Kidney (tissue), 14 donors: ENCODE measurements around the gene PIGS. TPM values are rescaled to one million over a fixed set of nuclear protein-coding genes. Genes with fewer than 3 reads are reported as not detected.
A peak's percentile ranks its signal among the peaks of the same experiment; 100 is the strongest.

Experiments used
- DNase-seq, 5 donors: peaks; one replicate each; pipeline ENCODE4 v3.0.0-alpha.2; 2013 to 2020
- FAIRE-seq: peaks from 2 replicates; lab custom pipeline; 2012; peaks lifted over from hg19 to GRCh38; lab: Jason Lieb, UNC
- H3K27ac ChIP-seq, 2 donors: one replicate each; pipeline ENCODE4 v1.7.0; 2013; ENCODE audit warnings: low read depth in 2 of 2, low read length in 2 of 2, inconsistent platforms in 1 of 2
- H3K27me3 ChIP-seq: one replicate; pipeline ENCODE4 v1.7.1; 2013; ENCODE audit warnings: low read length, inconsistent platforms; ENCODE audit not compliant: control insufficient read depth, insufficient read depth
- H3K36me3 ChIP-seq, 3 donors: one replicate each; pipeline versions ENCODE4 v1.7.0 to v1.7.1; 2013; ENCODE audit warnings: low read length in 3 of 3, control low read depth in 1 of 3, inconsistent platforms in 1 of 3; ENCODE audit not compliant: insufficient read depth in 3 of 3, control insufficient read depth in 2 of 3
- H3K4me1 ChIP-seq, 3 donors: one replicate each; pipeline versions ENCODE4 v1.7.0 to v1.7.1; 2013; ENCODE audit warnings: low read length in 3 of 3, inconsistent platforms in 1 of 3, low read depth in 1 of 3; ENCODE audit not compliant: control insufficient read depth in 2 of 3, insufficient read depth in 2 of 3
- H3K4me3 ChIP-seq, 3 donors: one replicate each; pipeline versions ENCODE4 v1.7.0 to v1.8.1; 2013; ENCODE audit warnings: low read length in 3 of 3, control low read depth in 1 of 3, inconsistent platforms in 1 of 3
- H3K9ac ChIP-seq, 3 donors: one replicate each; pipeline versions ENCODE4 v1.7.0 to v1.7.1; 2013; ENCODE audit warnings: low read length in 3 of 3, control low read depth in 1 of 3, inconsistent platforms in 1 of 3
- H3K9me3 ChIP-seq, 3 donors: one replicate each; pipeline versions ENCODE4 v1.7.0 to v1.7.1; 2013; ENCODE audit warnings: low read length in 3 of 3, control low read depth in 1 of 3, inconsistent platforms in 1 of 3; ENCODE audit not compliant: control insufficient read depth in 2 of 3, insufficient read depth in 1 of 3
- CTCF ChIP-seq: IDR thresholded peaks from 3 replicates; pipeline ENCODE4 v1.5.1; 2012; ENCODE audit warnings: mild to moderate bottlenecking, moderate library complexity, borderline replicate concordance; ENCODE audit not compliant: insufficient read depth; ENCODE audit errors: extremely low read depth
- intact Hi-C: fragments of 100-400 bp; cut with DNase I; formaldehyde crosslinking; loops from one replicate; pipeline ENCODE4 v1.11.1; 2022
- polyA plus RNA-seq: library from polyadenylated mRNA; stranded (reverse); fragments of 350-450 nt; fragmentation: Illumina TruSeq; extraction: RNeasy Lipid Tissue Mini Kit (QIAGEN cat#74804); gene quantifications from one replicate; pipeline ENCODE4 v1.2.3, GENCODE V29; 2014; ENCODE audit warnings: low read depth, low replicate concordance; ENCODE audit not compliant: insufficient read depth
- total RNA-seq: library from RNA; stranded (reverse); fragmentation: NEBNext Ultra II Directional; extraction: Animal tissue kit (Norgen Biotek cat#: 25700); gene quantifications from one replicate; pipeline ENCODE4 v1.2.1, GENCODE V29; 2021
- donor health status: control.
- donor health status: control.
- donor health status: control.
- donor health status: control.
- donor health status: control.
- donor health status: DM: yes; HTN: yes; CAD: no.
- donor health status: Normal renal cell carcinoma (clear cell type).

Gene PIGS
- total and polyA plus RNA-seq, 2 donors from 2014 or later, result 60.6 to 75.0 TPM

DNA sequence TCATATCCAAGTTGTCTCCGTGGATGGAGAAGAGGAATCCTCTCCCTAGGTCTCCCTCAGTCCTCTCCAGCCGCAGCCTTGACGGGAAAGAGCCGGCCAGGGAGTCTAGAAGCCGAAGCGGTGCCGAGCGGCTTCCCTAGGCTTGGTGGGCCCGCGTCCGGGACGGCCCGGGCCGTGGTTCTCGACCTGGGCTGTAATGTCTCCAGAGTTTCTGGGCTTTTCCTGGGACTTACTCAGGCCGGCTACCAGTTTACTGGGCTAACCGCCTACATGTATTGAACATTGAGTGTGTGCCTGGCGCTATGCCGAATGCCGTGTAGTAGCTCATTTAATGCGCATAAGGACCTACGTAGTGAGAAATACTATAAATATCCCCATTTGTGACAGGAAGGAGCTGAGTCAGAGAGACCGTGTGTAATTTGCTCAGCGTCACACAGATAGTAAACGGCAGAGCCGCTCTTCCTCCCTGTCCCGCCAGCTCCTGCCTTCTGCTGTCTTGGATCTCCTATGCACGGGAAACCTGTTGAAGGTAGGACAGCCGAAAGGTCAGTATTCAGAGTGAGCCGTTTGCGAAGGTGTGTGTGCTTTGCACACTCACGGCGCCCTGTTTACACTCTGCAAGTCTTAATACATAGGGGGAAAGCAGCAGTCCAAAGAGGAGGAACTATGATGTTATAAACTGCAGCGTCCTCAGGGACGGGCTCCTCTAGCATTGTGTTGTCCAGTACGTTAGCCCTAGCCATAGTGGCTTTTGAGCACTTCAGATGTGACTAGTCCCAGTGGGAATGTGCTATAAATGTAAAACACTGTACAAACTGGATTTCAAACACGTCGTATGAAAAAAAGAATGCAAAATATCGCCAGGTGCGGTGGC, 28.2 kb upstream of the PIGS start:
- H3K27ac ChIP-seq, result peak overlapping the region; percentile 91 to 96
- H3K36me3 ChIP-seq, result no peaks in the 10 kb centered on the region
- FAIRE-seq (no peak), DNase-seq (peak in 2 of 5 donors; percentile 49 to 69)
- no peaks in the 10 kb centered on the region for H3K9me3 ChIP-seq
- peak overlapping the region; percentile 81 to 94 (median 86) for H3K9ac ChIP-seq
- no peak for TF ChIP-seq CTCF
- H3K27me3 ChIP-seq, result no peaks in the 10 kb centered on the region
- H3K4me1 ChIP-seq, result peaks cover 0 to 12% (median 10%) of the 10 kb centered on the region in 3 donors
- peak overlapping the region; percentile 78 to 90 (median 81) for H3K4me3 ChIP-seq
- intact Hi-C loops, result no loop called here

DNA sequence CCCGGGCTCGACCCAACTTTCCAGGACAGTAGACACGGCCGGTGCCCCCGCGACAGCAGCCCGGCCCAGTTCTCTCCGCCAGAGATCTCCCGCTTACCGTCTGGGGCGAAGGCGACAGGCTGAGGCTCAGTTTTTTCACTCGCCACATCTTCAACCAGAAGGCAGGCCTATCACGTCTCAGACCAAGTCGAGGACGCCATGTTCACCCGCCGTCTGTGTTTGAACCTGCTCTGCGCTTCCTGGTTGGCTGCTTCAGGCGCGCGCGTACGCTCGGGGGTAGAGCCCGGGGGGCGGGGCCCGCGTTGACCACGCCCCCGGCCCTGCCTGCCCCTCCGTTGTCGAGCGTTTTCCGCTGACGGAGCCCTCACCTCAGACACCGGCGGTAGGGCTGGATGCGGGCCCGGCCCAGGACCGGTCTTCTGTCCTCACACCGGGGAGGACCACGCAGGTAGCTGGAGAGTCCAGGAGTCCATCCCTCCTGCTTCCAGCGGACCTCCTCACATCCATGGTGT, 27.5 kb upstream of the PIGS start, which contains the start of gene SPAG5:
SPAG5 (minus strand) TSS at position 227 of the 512 bp plus-strand sequence; CDS start at position 148, 79 bp downstream.
- peak within 1 kb of the TSS; percentile 81 to 94 (median 86) for H3K9ac ChIP-seq
- H3K4me3 ChIP-seq, result peak within 1 kb of the TSS; percentile 78 to 90 (median 81)
- TF ChIP-seq CTCF, result no peak
- H3K9me3 ChIP-seq, result no peaks in the 10 kb centered on the region
- no peaks in the 10 kb centered on the region for H3K36me3 ChIP-seq
- intact Hi-C loops, result no loop called here
- DNase-seq (peak; percentile 95 to 97 (median 96)), FAIRE-seq (no peak)
- H3K27ac ChIP-seq, result peak within 1 kb of the TSS; percentile 91 to 96
- H3K4me1 ChIP-seq, result peaks cover 0 to 12% (median 10%) of the 10 kb centered on the region in 3 donors
- no peaks in the 10 kb centered on the region for H3K27me3 ChIP-seq

DNA sequence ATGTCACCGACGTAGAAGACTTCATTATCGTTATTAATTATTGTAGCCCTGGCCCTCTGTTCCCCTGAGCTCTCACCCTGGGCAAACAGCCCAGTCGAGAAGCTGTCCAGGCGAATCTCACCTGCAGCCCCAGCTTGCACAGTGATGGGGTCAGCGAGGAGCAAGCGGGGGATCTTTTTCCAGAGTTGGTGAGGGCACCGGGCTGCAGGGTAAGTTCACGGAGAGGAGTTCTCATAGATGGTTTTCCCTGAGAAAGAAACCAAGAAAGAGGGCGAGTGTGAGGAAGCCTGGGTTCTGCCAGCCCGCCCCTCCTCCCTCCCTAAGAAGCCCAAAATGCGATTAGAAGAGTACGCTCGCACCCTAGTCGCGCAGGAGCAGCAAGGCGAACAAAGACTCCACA, 27.1 kb upstream of the PIGS start:
- TF ChIP-seq CTCF, result no peak
- no peaks in the 10 kb centered on the region for H3K9me3 ChIP-seq
- peak overlapping the region in 1 of 3 donors; percentile 65 for H3K9ac ChIP-seq
- peak overlapping the region; percentile 58 to 85 (median 78) for H3K4me3 ChIP-seq
- H3K27ac ChIP-seq, result no peak overlapping the region
- DNase-seq (peak in 2 of 5 donors; percentile 15 to 56), FAIRE-seq (no peak)
- no peaks in the 10 kb centered on the region for H3K36me3 ChIP-seq
- H3K27me3 ChIP-seq, result no peaks in the 10 kb centered on the region
- intact Hi-C loops, result no loop called here
- H3K4me1 ChIP-seq, result peaks cover 0 to 12% (median 10%) of the 10 kb centered on the region in 3 donors
